Measurements from ENCODE around the gene CHCHD4.

Gene CHCHD4

GRCh38 chr3:14153663-14154062, 29.0 kb upstream of the CHCHD4 start:
- no peak for TF ChIP-seq GABPA (IDR thresholded peaks at IDR 0.05; ENCODE audit: low read depth)
- no peak for TF ChIP-seq REST (IDR thresholded peaks at IDR 0.05; ENCODE audit: insufficient replicate concordance, low read depth)
- TF ChIP-seq POLR2AphosphoS5 (IDR thresholded peaks at IDR 0.05; ENCODE audit: low read depth), result no peak
- no peak overlapping the region for H3K27ac ChIP-seq (replicated peaks)
- H3K4me3 ChIP-seq (replicated peaks; ENCODE audit: insufficient read depth, low read length), result no peak overlapping the region
- no peak for DNase-seq (ENCODE audit: low read depth in 1 of 2, low spot score in 1 of 2)
- H3K27me3 ChIP-seq (ENCODE audit: insufficient read depth, poor library complexity, severe bottlenecking), result no peaks in the 10 kb centered on the region

GRCh38 chr3:14152963-14153355, 28.3 kb upstream of the CHCHD4 start:
- Histone ChIP-seq H3K4me3 (replicated peaks; ENCODE audit: insufficient read depth, low read length) (no peak overlapping the region), H3K27me3 (ENCODE audit: insufficient read depth, poor library complexity, severe bottlenecking) (no peaks in the 10 kb centered on the region), H3K27ac (replicated peaks) (no peak overlapping the region)
- TF ChIP-seq GABPA (IDR thresholded peaks at IDR 0.05; ENCODE audit: low read depth) (no peak), CTCF (IDR thresholded peaks at IDR 0.05; ENCODE audit: insufficient read depth, low read length) (no peak), SPI1 (IDR thresholded peaks at IDR 0.05; ENCODE audit: borderline replicate concordance, low read depth) (no peak)
- DNase-seq (ENCODE audit: low read depth in 1 of 2, low spot score in 1 of 2), result no peak

DNA sequence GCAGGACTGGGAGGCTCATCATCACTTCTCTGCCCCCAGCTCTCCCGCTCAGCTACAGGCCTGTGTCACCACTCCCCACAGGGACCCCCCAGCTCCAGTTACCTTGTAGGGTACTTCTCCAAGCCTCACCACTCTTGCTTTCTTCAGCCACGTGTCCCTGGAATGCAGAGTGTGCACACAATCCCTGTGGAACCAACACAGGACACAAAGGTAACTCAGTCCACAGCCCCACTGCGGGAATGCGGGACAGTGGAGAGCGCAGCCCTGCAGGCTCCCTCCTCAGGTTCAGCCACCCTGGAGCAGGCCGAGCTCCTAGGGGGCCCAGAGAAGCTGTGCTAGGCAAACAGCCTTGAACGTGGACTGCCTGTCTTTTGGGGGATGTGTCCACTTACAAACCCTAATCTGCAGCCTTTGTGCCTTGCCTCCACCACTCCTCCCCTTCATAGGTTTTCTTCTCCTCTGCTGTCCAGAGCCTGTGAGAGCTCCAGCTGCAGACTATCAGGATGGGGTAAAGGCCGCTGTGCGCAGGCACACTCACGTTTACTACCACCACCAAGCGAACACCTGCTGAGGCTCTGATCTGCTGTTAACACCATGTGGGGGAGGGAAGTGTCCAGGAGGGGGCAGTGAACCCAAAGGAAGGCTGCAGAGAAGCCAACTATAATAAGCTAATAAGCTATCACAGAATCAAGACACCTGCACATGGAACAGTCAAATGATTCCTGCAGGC, 27.7 kb upstream of the CHCHD4 start:
- no peak overlapping the region for H3K27ac ChIP-seq (replicated peaks)
- no peaks in the 10 kb centered on the region for H3K27me3 ChIP-seq (ENCODE audit: insufficient read depth, poor library complexity, severe bottlenecking)
- peak; percentile 21 for TF ChIP-seq CTCF (IDR thresholded peaks at IDR 0.05; ENCODE audit: insufficient read depth, low read length)
- TF ChIP-seq REST (IDR thresholded peaks at IDR 0.05; ENCODE audit: insufficient replicate concordance, low read depth), result no peak
- DNase-seq (ENCODE audit: low read depth in 1 of 2, low spot score in 1 of 2), result peak in 1 of 2 experiments; percentile 16
- no peak overlapping the region for H3K4me3 ChIP-seq (replicated peaks; ENCODE audit: insufficient read depth, low read length)

- no peak overlapping the region for H3K4me3 ChIP-seq (replicated peaks; ENCODE audit: insufficient read depth, low read length)
- no peak for TF ChIP-seq GABPA (IDR thresholded peaks at IDR 0.05; ENCODE audit: low read depth)
- TF ChIP-seq SPI1 (IDR thresholded peaks at IDR 0.05; ENCODE audit: borderline replicate concordance, low read depth), result no peak
- TF ChIP-seq CTCF (IDR thresholded peaks at IDR 0.05; ENCODE audit: insufficient read depth, low read length), result no peak
- H3K27me3 ChIP-seq (ENCODE audit: insufficient read depth, poor library complexity, severe bottlenecking), result no peaks in the 10 kb centered on the region
- no peak for DNase-seq (ENCODE audit: low read depth in 1 of 2, low spot score in 1 of 2)
- H3K27ac ChIP-seq (replicated peaks), result no peak overlapping the region
These were observed 26.9 kb upstream of the CHCHD4 start for GRCh38 chr3:14151471-14152083.
